ENCODE data around the gene PTPRJ.

GRCh38 chr11:48025984-48026340 is 45.6 kb downstream of the PTPRJ start:
- TF ChIP-seq POLR2A (IDR thresholded peaks at IDR 0.05; ENCODE audit: low read depth, low read length) (no peak), CTCF (conservative IDR thresholded peaks at IDR 0.05; ENCODE audit: low read depth, low read length) (no peak), BHLHE40 (IDR thresholded peaks at IDR 0.05; ENCODE audit: low read depth, low read length) (no peak), RAD21 (IDR thresholded peaks at IDR 0.05; ENCODE audit: low read length) (no peak), RCOR1 (IDR thresholded peaks at IDR 0.05; ENCODE audit: insufficient replicate concordance, low read length) (no peak), SMC3 (IDR thresholded peaks at IDR 0.05; ENCODE audit: low read depth, low read length) (no peak), MXI1 (IDR thresholded peaks at IDR 0.05; ENCODE audit: borderline replicate concordance, low read depth, low read length) (no peak), CEBPB (IDR thresholded peaks at IDR 0.05; ENCODE audit: low read depth, low read length) (no peak), RFX5 (IDR thresholded peaks at IDR 0.05; ENCODE audit: low read depth, low read length) (no peak)
